ENCODE data around the gene KIF1B.

KIF1B gene

DNA sequence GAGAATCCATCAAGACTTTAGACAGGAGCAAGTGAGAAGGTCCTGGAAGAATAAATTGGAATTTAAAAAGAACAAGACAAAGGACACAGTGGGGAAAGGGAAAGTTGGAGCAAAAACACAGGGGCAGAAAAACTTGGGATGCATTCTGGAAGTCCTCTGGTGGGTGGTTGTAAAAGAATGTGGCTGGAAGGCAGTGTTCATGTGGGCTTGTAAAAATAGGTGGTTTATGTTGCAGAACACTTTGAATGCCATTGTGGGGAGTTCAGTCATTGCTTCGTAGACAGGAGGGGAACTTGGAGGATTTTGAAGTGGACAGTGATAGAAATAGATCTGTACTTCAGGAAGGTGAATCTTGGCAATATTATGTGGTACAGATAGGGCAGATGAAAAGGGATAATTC, 15.2 kb downstream of the KIF1B start:
- H2BK5ac ChIP-seq (ENCODE audit: low read length): no peak overlapping the region
- WGBS, 2 donors (ENCODE audit: extremely low coverage in 2 of 2, insufficient read length in 2 of 2, insufficient replicate concordance in 1 of 2): no CpG with 5 or more reads among the region's 1 CpG
- no peak overlapping the region for H3K27ac ChIP-seq (replicated peaks; ENCODE audit: low read length)
- H2BK12ac ChIP-seq (ENCODE audit: low read length): no peak overlapping the region
- no peak overlapping the region for H3K4me2 ChIP-seq (ENCODE audit: insufficient read depth, low read length, poor library complexity, severe bottlenecking)
- H4K8ac ChIP-seq (ENCODE audit: low read depth, low read length): no peak overlapping the region
- no peak overlapping the region for H2AFZ ChIP-seq (ENCODE audit: low read length)
- peaks cover 8 to 17% of the 10 kb centered on the region in 2 donors for H3K9me3 ChIP-seq (replicated peaks in 1 of 2; ENCODE audit: control insufficient read depth in 2 of 2, insufficient read depth in 1 of 2, low read depth in 1 of 2, low read length in 2 of 2)
- no peak overlapping the region for H3K4ac ChIP-seq (ENCODE audit: low read length)
- no peaks in the 10 kb centered on the region for H3K27me3 ChIP-seq (ENCODE audit: control insufficient read depth in 3 of 3, insufficient read depth in 3 of 3, low read depth in 1 of 3, low read length in 3 of 3)
- H4K91ac ChIP-seq (ENCODE audit: low read depth, low read length, poor library complexity): no peak overlapping the region
- H3K4me3 ChIP-seq (ENCODE audit: low read length in 2 of 2): no peak overlapping the region
- peaks cover 2% of the 10 kb centered on the region for H3K79me1 ChIP-seq (ENCODE audit: low read depth, low read length)
- H2AK5ac ChIP-seq (ENCODE audit: low read depth, low read length): no peak overlapping the region
- H2BK120ac ChIP-seq (ENCODE audit: low read depth, low read length): no peak overlapping the region
- no peaks in the 10 kb centered on the region for H3K4me1 ChIP-seq (ENCODE audit: control insufficient read depth in 2 of 2, insufficient read depth in 1 of 2, low read depth in 1 of 2, low read length in 2 of 2)
- H3K23ac ChIP-seq (ENCODE audit: low read depth, low read length, poor library complexity): no peak overlapping the region
- no peak for DNase-seq (ENCODE audit: low spot score)
- no peak overlapping the region for H3K9ac ChIP-seq (ENCODE audit: low read depth, low read length, poor library complexity)
- H3K14ac ChIP-seq (ENCODE audit: low read length): no peak overlapping the region
- H3K18ac ChIP-seq (ENCODE audit: low read length): no peak overlapping the region
- no peak overlapping the region for H2BK15ac ChIP-seq (ENCODE audit: low read length)
- peaks cover 0 to 23% of the 10 kb centered on the region in 2 donors for H3K36me3 ChIP-seq (replicated peaks in 1 of 2; ENCODE audit: control insufficient read depth in 2 of 2, insufficient read depth in 2 of 2, low read length in 2 of 2)

GRCh38 chr1:10228528-10228927, 18.2 kb downstream of the KIF1B start:
- no peak for DNase-seq (ENCODE audit: low spot score)
- Histone ChIP-seq H3K4me1 (ENCODE audit: control insufficient read depth in 2 of 2, insufficient read depth in 1 of 2, low read depth in 1 of 2, low read length in 2 of 2) (no peaks in the 10 kb centered on the region), H3K23ac (ENCODE audit: low read depth, low read length, poor library complexity) (no peak overlapping the region), H3K18ac (ENCODE audit: low read length) (no peak overlapping the region), H3K14ac (ENCODE audit: low read length) (no peak overlapping the region), H3K27me3 (ENCODE audit: control insufficient read depth in 3 of 3, insufficient read depth in 3 of 3, low read depth in 1 of 3, low read length in 3 of 3) (no peaks in the 10 kb centered on the region), H2AFZ (ENCODE audit: low read length) (no peak overlapping the region), H3K36me3 (replicated peaks in 1 of 2; ENCODE audit: control insufficient read depth in 2 of 2, insufficient read depth in 2 of 2, low read length in 2 of 2) (peaks cover 2 to 32% of the 10 kb centered on the region in 2 donors), H2AK5ac (ENCODE audit: low read depth, low read length) (no peak overlapping the region), H3K79me1 (ENCODE audit: low read depth, low read length) (peaks cover 2% of the 10 kb centered on the region), H4K8ac (ENCODE audit: low read depth, low read length) (no peak overlapping the region), H3K4me2 (ENCODE audit: insufficient read depth, low read length, poor library complexity, severe bottlenecking) (no peak overlapping the region), H3K9me3 (replicated peaks in 1 of 2; ENCODE audit: control insufficient read depth in 2 of 2, insufficient read depth in 1 of 2, low read depth in 1 of 2, low read length in 2 of 2) (peaks cover 8 to 13% of the 10 kb centered on the region in 2 donors), H3K4me3 (ENCODE audit: low read length in 2 of 2) (no peak overlapping the region), H3K27ac (replicated peaks; ENCODE audit: low read length) (no peak overlapping the region), H2BK5ac (ENCODE audit: low read length) (no peak overlapping the region), H3K4ac (ENCODE audit: low read length) (no peak overlapping the region), H4K91ac (ENCODE audit: low read depth, low read length, poor library complexity) (no peak overlapping the region), H2BK12ac (ENCODE audit: low read length) (no peak overlapping the region), H2BK15ac (ENCODE audit: low read length) (no peak overlapping the region), H2BK120ac (ENCODE audit: low read depth, low read length) (no peak overlapping the region), H3K9ac (ENCODE audit: low read depth, low read length, poor library complexity) (no peak overlapping the region)
- WGBS, 2 donors (ENCODE audit: extremely low coverage in 2 of 2, insufficient read length in 2 of 2, insufficient replicate concordance in 1 of 2): no CpG with 5 or more reads among the region's 2 CpGs

DNA sequence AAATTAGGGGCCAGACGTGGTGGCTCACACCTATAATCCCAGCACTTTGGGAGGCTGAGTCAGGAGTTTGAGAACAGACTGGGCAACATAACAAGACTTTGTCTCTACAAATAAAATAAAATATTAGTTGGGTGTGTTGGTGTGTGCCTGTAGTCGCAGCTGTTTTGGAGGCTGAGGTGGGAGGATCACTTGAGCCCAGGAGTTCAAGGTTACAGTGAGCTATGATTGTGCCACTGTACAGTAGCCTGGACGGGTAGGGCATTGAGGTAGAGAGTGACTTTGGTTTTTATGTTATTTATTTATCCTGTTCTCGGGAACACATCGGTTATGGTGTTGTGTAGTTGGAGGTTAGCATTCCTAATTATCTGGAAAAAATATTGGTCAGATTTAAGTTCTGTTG, 19.5 kb downstream of the KIF1B start:
- DNase-seq (ENCODE audit: low spot score): no peak
- no peak overlapping the region for H3K4me2 ChIP-seq (ENCODE audit: insufficient read depth, low read length, poor library complexity, severe bottlenecking)
- WGBS, 2 donors (ENCODE audit: extremely low coverage in 2 of 2, insufficient read length in 2 of 2, insufficient replicate concordance in 1 of 2): no CpG with 5 or more reads among the region's 5 CpGs
- no peaks in the 10 kb centered on the region for H3K4me1 ChIP-seq (ENCODE audit: control insufficient read depth in 2 of 2, insufficient read depth in 1 of 2, low read depth in 1 of 2, low read length in 2 of 2)
- peaks cover 2 to 39% of the 10 kb centered on the region in 2 donors for H3K36me3 ChIP-seq (replicated peaks in 1 of 2; ENCODE audit: control insufficient read depth in 2 of 2, insufficient read depth in 2 of 2, low read length in 2 of 2)
- H3K18ac ChIP-seq (ENCODE audit: low read length): no peak overlapping the region
- no peak overlapping the region for H2BK12ac ChIP-seq (ENCODE audit: low read length)
- no peak overlapping the region for H2BK120ac ChIP-seq (ENCODE audit: low read depth, low read length)
- no peak overlapping the region for H3K23ac ChIP-seq (ENCODE audit: low read depth, low read length, poor library complexity)
- no peak overlapping the region for H3K27ac ChIP-seq (replicated peaks; ENCODE audit: low read length)
- H3K4ac ChIP-seq (ENCODE audit: low read length): no peak overlapping the region
- H3K9ac ChIP-seq (ENCODE audit: low read depth, low read length, poor library complexity): no peak overlapping the region
- H3K27me3 ChIP-seq (ENCODE audit: control insufficient read depth in 3 of 3, insufficient read depth in 3 of 3, low read depth in 1 of 3, low read length in 3 of 3): no peaks in the 10 kb centered on the region
- H3K79me1 ChIP-seq (ENCODE audit: low read depth, low read length): peaks cover 2% of the 10 kb centered on the region
- no peak overlapping the region for H4K8ac ChIP-seq (ENCODE audit: low read depth, low read length)
- H3K9me3 ChIP-seq (replicated peaks in 1 of 2; ENCODE audit: control insufficient read depth in 2 of 2, insufficient read depth in 1 of 2, low read depth in 1 of 2, low read length in 2 of 2): peaks cover 2 to 4% of the 10 kb centered on the region in 2 donors
- no peak overlapping the region for H2AFZ ChIP-seq (ENCODE audit: low read length)
- H3K4me3 ChIP-seq (ENCODE audit: low read length in 2 of 2): no peak overlapping the region
- no peak overlapping the region for H3K14ac ChIP-seq (ENCODE audit: low read length)
- H2BK15ac ChIP-seq (ENCODE audit: low read length): no peak overlapping the region
- H2BK5ac ChIP-seq (ENCODE audit: low read length): no peak overlapping the region
- H4K91ac ChIP-seq (ENCODE audit: low read depth, low read length, poor library complexity): no peak overlapping the region
- H2AK5ac ChIP-seq (ENCODE audit: low read depth, low read length): no peak overlapping the region

DNA sequence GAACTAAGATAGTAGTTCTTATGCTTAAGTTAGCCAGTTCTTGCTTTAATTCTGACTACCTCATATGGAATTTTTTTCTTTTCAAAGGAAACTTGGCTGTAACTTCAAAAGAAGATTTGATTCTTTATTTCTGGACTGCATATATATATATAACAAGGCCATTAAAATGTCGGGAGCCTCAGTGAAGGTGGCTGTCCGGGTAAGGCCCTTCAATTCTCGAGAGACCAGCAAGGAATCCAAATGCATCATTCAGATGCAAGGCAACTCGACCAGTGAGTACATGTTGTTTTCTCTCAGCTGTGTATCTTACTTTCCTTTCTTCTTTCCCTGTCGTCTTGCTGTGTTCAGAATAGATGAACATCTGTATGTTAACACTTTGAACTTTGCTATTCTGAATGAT, 21.8 kb downstream of the KIF1B start:
- Histone ChIP-seq H3K36me3 (replicated peaks in 1 of 2; ENCODE audit: control insufficient read depth in 2 of 2, insufficient read depth in 2 of 2, low read length in 2 of 2) (peaks cover 4 to 56% of the 10 kb centered on the region in 2 donors), H3K4me1 (ENCODE audit: control insufficient read depth in 2 of 2, insufficient read depth in 1 of 2, low read depth in 1 of 2, low read length in 2 of 2) (no peaks in the 10 kb centered on the region), H3K27me3 (ENCODE audit: control insufficient read depth in 3 of 3, insufficient read depth in 3 of 3, low read depth in 1 of 3, low read length in 3 of 3) (no peaks in the 10 kb centered on the region), H3K9ac (ENCODE audit: low read depth, low read length, poor library complexity) (no peak overlapping the region), H3K27ac (replicated peaks; ENCODE audit: low read length) (no peak overlapping the region), H4K8ac (ENCODE audit: low read depth, low read length) (no peak overlapping the region), H2BK15ac (ENCODE audit: low read length) (no peak overlapping the region), H3K79me1 (ENCODE audit: low read depth, low read length) (peaks cover 2% of the 10 kb centered on the region), H3K4me3 (ENCODE audit: low read length in 2 of 2) (no peak overlapping the region), H2BK12ac (ENCODE audit: low read length) (no peak overlapping the region), H3K9me3 (replicated peaks in 1 of 2; ENCODE audit: control insufficient read depth in 2 of 2, insufficient read depth in 1 of 2, low read depth in 1 of 2, low read length in 2 of 2) (peaks cover 0 to 3% of the 10 kb centered on the region in 2 donors), H4K91ac (ENCODE audit: low read depth, low read length, poor library complexity) (no peak overlapping the region), H2AFZ (ENCODE audit: low read length) (no peak overlapping the region), H3K4ac (ENCODE audit: low read length) (no peak overlapping the region), H3K23ac (ENCODE audit: low read depth, low read length, poor library complexity) (no peak overlapping the region), H2BK5ac (ENCODE audit: low read length) (no peak overlapping the region), H3K14ac (ENCODE audit: low read length) (no peak overlapping the region), H3K4me2 (ENCODE audit: insufficient read depth, low read length, poor library complexity, severe bottlenecking) (no peak overlapping the region), H2AK5ac (ENCODE audit: low read depth, low read length) (no peak overlapping the region), H3K18ac (ENCODE audit: low read length) (no peak overlapping the region), H2BK120ac (ENCODE audit: low read depth, low read length) (no peak overlapping the region)
- no CpG with 5 or more reads among the region's 5 CpGs for WGBS, 2 donors (ENCODE audit: extremely low coverage in 2 of 2, insufficient read length in 2 of 2, insufficient replicate concordance in 1 of 2)
- no peak for DNase-seq (ENCODE audit: low spot score)

Data from neuronal stem cell (in vitro differentiated cells).